Measurements from ENCODE around the gene TMEM143.
"Not testable (repeated sequence)": the region's sequence is repeated elsewhere in the genome, so short reads cannot be mapped to it uniquely, and the experiment has no call there.

The TMEM143 gene

GRCh38 chr19:48319647-48320541 lies 43.8 kb downstream of the TMEM143 start:
- Histone ChIP-seq H4K20me1 (no peaks in the 10 kb centered on the region), H3K9me3 (no peaks in the 10 kb centered on the region), H3K9ac (peak overlapping the region; percentile 8; the same call in 1 of the 2 replicates), H3K4me1 (peaks cover 91% of the 10 kb centered on the region), H3K4me3 (peak overlapping the region; percentile 76; the same call in 1 of the 2 replicates), H3K4me2 (peak overlapping the region; percentile 98), H3K36me3 (no peaks in the 10 kb centered on the region), H3K27me3 (no peaks in the 10 kb centered on the region), H3K27ac (peak overlapping the region; percentile 74)
- TF ChIP-seq Cebpa-rat (IDR thresholded peaks at IDR 0.05): no peak

GRCh38 chr19:48318286-48318987 lies 45.3 kb downstream of the TMEM143 start:
- peak overlapping the region; percentile 98 for H3K4me2 ChIP-seq
- no peak overlapping the region for H3K9ac ChIP-seq
- no peaks in the 10 kb centered on the region for H3K9me3 ChIP-seq
- peak overlapping the region; percentile 68 for H3K27ac ChIP-seq
- no peaks in the 10 kb centered on the region for H4K20me1 ChIP-seq
- H3K4me1 ChIP-seq: peaks cover 85% of the 10 kb centered on the region
- no peak for TF ChIP-seq Cebpa-rat (IDR thresholded peaks at IDR 0.05)
- no peak overlapping the region for H3K4me3 ChIP-seq
- no peaks in the 10 kb centered on the region for H3K36me3 ChIP-seq
- no peaks in the 10 kb centered on the region for H3K27me3 ChIP-seq

- peak overlapping the region; percentile 68 for H3K27ac ChIP-seq
- peak overlapping the region; percentile 98 for H3K4me2 ChIP-seq
- not testable (repeated sequence) for H4K20me1 ChIP-seq, H3K4me3 ChIP-seq, H3K36me3 ChIP-seq, H3K9me3 ChIP-seq, H3K27me3 ChIP-seq
- H3K9ac ChIP-seq: peak overlapping the region; percentile 49
- peaks cover 77% of the 10 kb centered on the region for H3K4me1 ChIP-seq
These were observed 46.1 kb downstream of the TMEM143 start for GRCh38 chr19:48317708-48317960.

- Histone ChIP-seq H3K9ac (no peak overlapping the region), H3K4me1 (peaks cover 68% of the 10 kb centered on the region), H3K4me2 (peak overlapping the region; percentile 98), H3K9me3 (peaks cover 5% of the 10 kb centered on the region; the same call in 1 of the 2 replicates), H3K36me3 (no peaks in the 10 kb centered on the region), H4K20me1 (no peaks in the 10 kb centered on the region), H3K27ac (peak overlapping the region; percentile 68; the same call in 1 of the 2 replicates), H3K4me3 (no peak overlapping the region), H3K27me3 (no peaks in the 10 kb centered on the region)
- no peak for TF ChIP-seq Cebpa-rat (IDR thresholded peaks at IDR 0.05)
These were observed 48.0 kb downstream of the TMEM143 start for GRCh38 chr19:48315712-48316111.

- Histone ChIP-seq H4K20me1 (no peaks in the 10 kb centered on the region), H3K9me3 (peaks cover 5% of the 10 kb centered on the region; the same call in 1 of the 2 replicates), H3K36me3 (no peaks in the 10 kb centered on the region), H3K4me2 (no peak overlapping the region), H3K27ac (no peak overlapping the region; the same call in 1 of the 2 replicates), H3K27me3 (no peaks in the 10 kb centered on the region), H3K4me1 (peaks cover 65% of the 10 kb centered on the region), H3K4me3 (no peak overlapping the region), H3K9ac (no peak overlapping the region)
- no peak for TF ChIP-seq Cebpa-rat (IDR thresholded peaks at IDR 0.05)
These were observed 52.4 kb downstream of the TMEM143 start for GRCh38 chr19:48311384-48311783.

- peak overlapping the region; percentile 92 for H3K27ac ChIP-seq
- peaks cover 62% of the 10 kb centered on the region for H3K4me1 ChIP-seq
- H3K9me3 ChIP-seq: peaks cover 5% of the 10 kb centered on the region; the same call in 1 of the 2 replicates
- no peak overlapping the region for H3K9ac ChIP-seq
- H3K27me3 ChIP-seq: no peaks in the 10 kb centered on the region
- no peaks in the 10 kb centered on the region for H3K36me3 ChIP-seq
- H3K4me2 ChIP-seq: peak overlapping the region; percentile 90
- H4K20me1 ChIP-seq: no peaks in the 10 kb centered on the region
- no peak overlapping the region for H3K4me3 ChIP-seq
- TF ChIP-seq Cebpa-rat (IDR thresholded peaks at IDR 0.05): no peak
These were observed 53.5 kb downstream of the TMEM143 start for GRCh38 chr19:48310227-48310626.

GRCh38 chr19:48309731-48310130 lies 54.0 kb downstream of the TMEM143 start:
- H3K36me3 ChIP-seq, H4K20me1 ChIP-seq, H3K9me3 ChIP-seq, H3K27me3 ChIP-seq: not testable (repeated sequence)
- peak overlapping the region; percentile 51; the same call in 1 of the 2 replicates for H3K4me3 ChIP-seq
- H3K4me1 ChIP-seq: peaks cover 63% of the 10 kb centered on the region
- H3K9ac ChIP-seq: peak overlapping the region; percentile 73
- peak overlapping the region; percentile 90 for H3K4me2 ChIP-seq
- peak overlapping the region; percentile 92 for H3K27ac ChIP-seq

- H3K9me3 ChIP-seq: peaks cover 5% of the 10 kb centered on the region; the same call in 1 of the 2 replicates
- H3K9ac ChIP-seq: peak overlapping the region; percentile 73
- peaks cover 63% of the 10 kb centered on the region for H3K4me1 ChIP-seq
- H3K27ac ChIP-seq: peak overlapping the region; percentile 92
- H3K4me2 ChIP-seq: peak overlapping the region; percentile 90
- H3K27me3 ChIP-seq: no peaks in the 10 kb centered on the region
- TF ChIP-seq Cebpa-rat (IDR thresholded peaks at IDR 0.05): no peak
- no peaks in the 10 kb centered on the region for H3K36me3 ChIP-seq
- no peaks in the 10 kb centered on the region for H4K20me1 ChIP-seq
- peak overlapping the region; percentile 51 for H3K4me3 ChIP-seq
These were observed 54.8 kb downstream of the TMEM143 start for GRCh38 chr19:48308631-48309586.

GRCh38 chr19:48303866-48304265 lies 59.9 kb downstream of the TMEM143 start:
- no peak overlapping the region for H3K9ac ChIP-seq
- H4K20me1 ChIP-seq: no peaks in the 10 kb centered on the region
- H3K9me3 ChIP-seq: no peaks in the 10 kb centered on the region
- no peaks in the 10 kb centered on the region for H3K27me3 ChIP-seq
- H3K4me2 ChIP-seq: peak overlapping the region; percentile 55
- H3K4me1 ChIP-seq: peaks cover 53% of the 10 kb centered on the region
- TF ChIP-seq Cebpa-rat (IDR thresholded peaks at IDR 0.05): no peak
- H3K4me3 ChIP-seq: no peak overlapping the region
- H3K36me3 ChIP-seq: no peaks in the 10 kb centered on the region
- no peak overlapping the region for H3K27ac ChIP-seq
